HL-60/S4 treated with retinoic acid at 250 ng/mL for 4 days and 3 days (cell line): Measurements from ENCODE around the gene SPARC.

Experiments used
- in situ Hi-C: fragments of 300-500 bp; cut with MboI; formaldehyde crosslinking; loops from 2 replicates; pipeline ENCODE4 v1.7.0; 2022; ENCODE audit warnings: low sequenced_read_pairs

The SPARC gene

GRCh38 chr5:151661968-151662732 is 24.6 kb downstream of the SPARC start:
- in situ Hi-C loops, result loop anchor here (10.0 kb wide), 1 partner anchor 83 kb away; no protein-coding TSS in a partner anchor

- in situ Hi-C loops, result loop anchor here (10.0 kb wide), 1 partner anchor 84 kb away; no protein-coding TSS in a partner anchor
Measured at GRCh38 chr5:151660616-151661495, 25.9 kb downstream of the SPARC start.

- in situ Hi-C loops, result no loop called here
Measured at GRCh38 chr5:151659001-151659754, 27.5 kb downstream of the SPARC start.

GRCh38 chr5:151657114-151657513 is 29.6 kb downstream of the SPARC start:
- in situ Hi-C loops, result no loop called here

- in situ Hi-C loops, result no loop called here
Measured at GRCh38 chr5:151656311-151656710, 30.4 kb downstream of the SPARC start.

GRCh38 chr5:151651997-151652645 is 34.6 kb downstream of the SPARC start:
- in situ Hi-C loops, result no loop called here

- in situ Hi-C loops, result no loop called here
Measured at GRCh38 chr5:151648988-151649387, 37.7 kb downstream of the SPARC start.

GRCh38 chr5:151648089-151648488 is 38.6 kb downstream of the SPARC start:
- in situ Hi-C loops, result no loop called here

- in situ Hi-C loops, result no loop called here
Measured at GRCh38 chr5:151647320-151647861, 39.3 kb downstream of the SPARC start.

- in situ Hi-C loops, result no loop called here
Measured at GRCh38 chr5:151646334-151646733, 40.4 kb downstream of the SPARC start.

- in situ Hi-C loops, result no loop called here
Measured at GRCh38 chr5:151643388-151643787, 43.3 kb downstream of the SPARC start.

GRCh38 chr5:151642472-151643140 is 44.1 kb downstream of the SPARC start:
- in situ Hi-C loops, result no loop called here

- in situ Hi-C loops, result no loop called here
Measured at GRCh38 chr5:151638619-151639018, 48.1 kb downstream of the SPARC start.

- in situ Hi-C loops, result no loop called here
Measured at GRCh38 chr5:151637676-151638075, 49.0 kb downstream of the SPARC start.

- in situ Hi-C loops, result no loop called here
Measured at GRCh38 chr5:151633892-151634291, 52.8 kb downstream of the SPARC start.

GRCh38 chr5:151632941-151633340 is 53.8 kb downstream of the SPARC start:
- in situ Hi-C loops, result no loop called here

GRCh38 chr5:151632524-151632923 is 54.2 kb downstream of the SPARC start:
- in situ Hi-C loops, result no loop called here

GRCh38 chr5:151631941-151632340 is 54.8 kb downstream of the SPARC start:
- in situ Hi-C loops, result no loop called here

- in situ Hi-C loops, result no loop called here
Measured at GRCh38 chr5:151630088-151630487, 56.6 kb downstream of the SPARC start.
